Measurements from ENCODE around the gene TEX22. TPM values are rescaled to one million over a fixed set of nuclear protein-coding genes. Genes with fewer than 3 reads are reported as not detected.

Gene TEX22
- total RNA-seq, 1 donor from 2014 or later: 6.0 TPM

- DNase-seq (ENCODE audit: low spot score): peak; percentile 85
- intact Hi-C loops (cut with DNase I): no loop called here
- peak; percentile 82 for ATAC-seq
Observed at GRCh38 chr14:105414456-105415371, 16.4 kb downstream of the TEX22 start.

GRCh38 chr14:105415481-105416428, 17.4 kb downstream of the TEX22 start:
- no peak for ATAC-seq
- DNase-seq (ENCODE audit: low spot score): no peak
- intact Hi-C loops (cut with DNase I): no loop called here

- intact Hi-C loops (cut with DNase I): no loop called here
- ATAC-seq (no peak), DNase-seq (ENCODE audit: low spot score) (no peak)
Observed at GRCh38 chr14:105416671-105417070, 18.3 kb downstream of the TEX22 start.

GRCh38 chr14:105417690-105418121, 19.4 kb downstream of the TEX22 start:
- no peak for DNase-seq (ENCODE audit: low spot score)

DNA sequence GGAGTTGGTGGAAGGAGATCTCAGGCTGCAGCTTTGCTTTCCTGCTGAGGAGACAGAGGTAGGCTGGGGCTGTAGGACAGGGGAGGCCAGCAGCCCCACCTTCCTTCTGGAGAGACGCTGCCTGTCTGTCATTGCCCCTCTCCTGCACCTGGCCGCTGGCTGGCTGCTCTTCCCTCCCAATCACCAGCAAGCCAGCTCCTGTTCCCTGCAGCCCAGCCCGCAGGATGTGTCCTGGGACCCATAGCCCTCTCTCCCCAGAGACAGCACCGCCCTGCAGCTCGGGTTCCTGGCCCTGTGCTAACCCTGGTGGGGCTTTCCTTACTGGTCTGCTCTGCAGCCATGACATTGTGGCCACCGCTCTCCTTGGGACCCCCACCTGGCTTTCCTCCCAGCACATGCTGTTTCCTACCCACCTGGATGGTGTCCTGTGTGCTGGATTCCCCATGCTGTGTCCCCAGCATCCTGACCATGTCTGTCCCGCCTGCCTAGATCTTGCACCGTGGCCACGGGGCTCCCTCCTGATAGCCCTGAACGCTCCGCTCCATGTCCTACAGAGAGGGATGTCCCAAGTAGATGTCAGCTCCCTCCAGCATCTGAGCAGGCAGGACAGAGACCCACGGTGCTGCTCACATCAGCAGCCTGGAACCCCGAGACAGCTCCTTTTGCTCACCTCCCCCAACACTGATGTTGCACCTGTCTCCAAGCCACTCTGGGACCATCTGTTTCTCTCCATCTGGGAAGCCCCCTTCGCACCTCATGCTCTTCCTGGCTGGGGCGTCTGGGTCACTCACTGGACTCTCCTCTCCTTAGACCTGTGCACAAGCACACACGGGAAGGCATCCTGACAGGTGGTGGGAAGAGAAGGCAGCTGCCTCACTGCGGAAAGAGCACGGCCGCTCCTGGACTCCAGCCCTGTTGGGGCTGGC, 20.2 kb downstream of the TEX22 start:
- intact Hi-C loops (cut with DNase I): no loop called here
- DNase-seq (ENCODE audit: low spot score) (no peak), ATAC-seq (no peak)

More at GRCh38 chr14:105417690-105418121, 19.4 kb downstream of the TEX22 start:
- intact Hi-C loops (cut with DNase I): no loop called here
- no peak for ATAC-seq

GRCh38 chr14:105419195-105420091, 21.1 kb downstream of the TEX22 start, which contains the start of gene MTA1:
Gene MTA1 (plus strand): TSS chr14:105419827. CDS start chr14:105420036, 209 bp downstream.
- intact Hi-C loops (cut with DNase I): no loop called here
- ATAC-seq (peak; percentile 45), DNase-seq (ENCODE audit: low spot score) (no peak)

DNA sequence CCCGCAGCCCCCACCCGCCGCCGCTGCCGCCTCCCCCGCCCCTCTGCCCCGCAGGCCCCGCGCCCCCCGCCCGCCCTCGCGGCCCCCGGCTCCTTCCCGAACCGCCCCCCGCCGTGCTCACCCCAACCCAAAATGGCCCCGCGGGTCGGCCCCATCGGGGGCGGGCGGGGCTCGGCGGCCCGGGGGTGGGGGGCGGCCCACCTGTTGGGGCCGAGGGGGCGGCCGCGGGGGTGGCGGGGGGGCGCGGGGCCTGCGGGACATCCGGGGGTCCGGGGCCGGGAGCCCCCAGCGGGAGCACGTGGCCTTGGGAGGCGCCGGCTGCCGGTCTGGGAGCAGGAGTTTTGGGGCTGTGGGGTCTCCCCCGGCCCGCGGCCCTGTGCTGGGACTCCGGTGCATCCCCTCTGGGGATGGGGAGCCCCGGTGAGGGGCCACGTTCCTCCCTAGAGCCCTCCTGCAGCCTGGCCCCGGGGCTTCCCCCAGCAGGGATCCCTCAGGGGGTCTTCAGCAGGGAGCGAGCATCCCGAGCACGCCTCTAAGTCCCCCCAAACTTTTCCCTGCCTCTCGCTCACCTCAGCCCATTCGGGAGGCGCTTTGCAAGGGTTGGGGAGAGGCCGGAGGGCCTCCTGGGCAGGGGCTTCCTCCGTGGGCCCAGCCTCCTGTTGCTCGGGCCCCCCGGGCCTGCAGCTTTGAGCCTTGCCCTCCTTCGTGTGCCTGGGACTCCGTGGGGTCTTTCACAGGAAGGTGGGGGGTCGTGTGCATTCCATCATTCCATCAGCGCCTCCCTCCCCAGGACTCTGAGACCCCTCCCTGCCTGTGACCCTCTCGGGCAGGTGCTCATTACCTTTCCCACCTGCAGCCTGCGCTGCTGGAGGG, 22.0 kb downstream of the TEX22 start:
- intact Hi-C loops (cut with DNase I): no loop called here
- ATAC-seq (peak; percentile 5), DNase-seq (ENCODE audit: low spot score) (no peak)

- ATAC-seq (peak; percentile 16), DNase-seq (ENCODE audit: low spot score) (no peak)
- intact Hi-C loops (cut with DNase I): no loop called here
Observed at GRCh38 chr14:105420974-105421674, 22.8 kb downstream of the TEX22 start.

DNA sequence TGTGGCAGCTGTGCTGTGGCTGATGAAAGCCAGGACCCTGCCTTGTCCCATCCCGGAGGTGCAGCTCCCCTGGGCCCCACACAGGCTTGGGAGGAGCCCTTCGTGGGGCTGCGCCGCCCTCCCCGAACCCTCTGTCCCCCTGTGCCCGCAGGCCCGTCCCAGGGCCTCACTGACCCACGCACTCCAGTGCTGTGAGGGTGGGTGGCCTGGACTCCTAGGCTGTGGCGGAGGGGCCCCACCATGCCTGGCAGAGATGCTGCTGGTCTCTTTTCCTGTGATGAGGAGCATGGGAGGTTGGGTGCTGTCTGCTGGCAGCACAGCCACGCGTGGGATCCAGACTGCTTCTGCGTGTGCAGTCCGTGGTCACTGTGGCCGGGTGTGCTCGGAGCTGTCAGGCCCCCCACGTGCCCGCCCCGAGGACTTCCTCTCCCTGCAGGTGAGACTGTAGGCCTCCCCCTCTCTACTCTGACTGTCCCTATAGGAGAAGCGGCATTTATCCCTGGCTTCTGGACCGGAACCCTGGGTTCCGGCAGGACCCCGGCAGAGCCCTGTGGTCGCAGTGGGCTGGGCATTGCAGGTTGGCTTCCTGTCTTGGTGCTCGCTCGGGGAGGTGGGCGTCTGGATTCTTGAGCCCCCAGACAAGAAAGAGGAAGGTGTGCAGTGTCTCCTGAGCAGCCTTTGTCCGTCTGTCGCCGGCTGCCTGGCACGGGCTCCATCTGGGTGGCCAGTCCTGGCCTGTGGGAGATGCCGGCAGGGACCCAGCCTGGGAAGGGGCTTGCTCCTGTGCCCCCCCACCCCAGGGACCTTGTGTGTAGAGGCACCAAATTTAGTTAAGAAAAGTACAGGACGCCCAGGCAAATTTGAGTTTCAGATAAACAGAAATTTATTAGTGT, 23.6 kb downstream of the TEX22 start:
- intact Hi-C loops (cut with DNase I): no loop called here
- DNase-seq (ENCODE audit: low spot score) (no peak), ATAC-seq (no peak)

- DNase-seq (ENCODE audit: low spot score) (no peak), ATAC-seq (no peak)
- intact Hi-C loops (cut with DNase I): no loop called here
Observed at GRCh38 chr14:105422695-105423487, 24.6 kb downstream of the TEX22 start.

GRCh38 chr14:105423488-105424195, 25.3 kb downstream of the TEX22 start:
- intact Hi-C loops (cut with DNase I): no loop called here
- ATAC-seq (no peak), DNase-seq (ENCODE audit: low spot score) (no peak)

DNA sequence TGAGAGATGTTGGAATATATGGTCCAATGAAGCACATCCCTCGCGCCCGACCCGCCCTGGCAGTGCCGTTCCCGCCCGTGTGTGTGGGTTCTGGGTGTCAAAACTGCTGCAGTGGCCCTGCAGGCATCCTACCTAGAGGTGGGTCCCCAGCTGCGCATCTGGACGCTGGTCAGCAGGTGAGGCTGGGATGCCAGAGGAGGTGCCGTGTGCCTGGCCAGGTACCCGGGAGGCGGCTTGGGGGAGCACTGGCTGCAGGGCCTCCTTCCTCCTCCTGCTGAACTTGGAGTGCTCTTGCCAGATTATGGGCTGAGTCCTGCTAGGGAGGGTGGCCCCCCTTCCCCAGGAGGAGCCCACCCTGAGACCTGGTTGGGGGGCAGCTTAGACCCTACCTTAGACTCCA, 26.5 kb downstream of the TEX22 start:
- intact Hi-C loops (cut with DNase I): no loop called here
- DNase-seq (ENCODE audit: low spot score) (no peak), ATAC-seq (no peak)

DNA sequence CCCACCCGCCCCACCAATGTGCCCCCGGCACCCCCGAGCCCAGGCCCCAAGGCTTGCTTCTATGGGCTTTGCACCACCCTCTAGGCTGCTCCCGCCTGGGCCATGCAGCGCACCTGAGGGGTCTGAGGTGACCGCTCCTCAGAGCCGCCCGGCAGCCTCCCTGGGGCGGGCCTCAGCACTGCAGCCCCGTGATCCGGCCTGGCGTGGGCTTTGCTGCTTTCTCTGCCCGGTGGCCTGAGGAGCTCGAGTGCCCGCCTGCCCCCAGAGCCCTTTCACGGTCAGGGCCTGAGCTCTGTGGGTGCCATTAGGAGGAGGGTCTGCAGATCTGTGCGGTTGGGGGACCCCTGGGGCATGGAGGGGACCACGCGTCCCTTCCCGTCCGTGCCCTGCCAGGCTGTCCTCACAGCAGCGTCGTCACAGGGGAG, 27.5 kb downstream of the TEX22 start:
- ATAC-seq (no peak), DNase-seq (ENCODE audit: low spot score) (no peak)
- intact Hi-C loops (cut with DNase I): no loop called here
